Measurements from ENCODE around the gene FCHSD2.
"Not testable (repeated sequence)": the region's sequence is repeated elsewhere in the genome, so short reads cannot be mapped to it uniquely, and the experiment has no call there.

The FCHSD2 gene

DNA sequence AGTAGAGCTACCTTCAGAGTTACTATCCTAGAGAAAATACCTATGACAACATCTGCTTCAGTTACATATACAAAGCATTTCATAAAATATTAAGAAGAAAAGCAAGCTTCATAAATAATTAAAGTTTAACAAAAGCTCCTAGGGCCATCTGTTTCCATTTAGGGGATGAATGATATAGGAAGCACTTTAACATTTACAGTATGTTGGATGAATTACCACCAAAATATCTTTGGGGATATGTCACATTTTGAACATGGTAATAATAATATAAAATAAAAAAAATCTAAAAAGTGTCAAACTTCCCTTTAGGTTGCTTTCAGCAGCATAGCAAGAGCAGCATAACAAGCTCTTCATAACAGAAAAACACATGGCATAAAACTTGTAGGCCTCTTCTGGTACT is 223.3 kb downstream of the FCHSD2 start:
- no peak for DNase-seq

DNA sequence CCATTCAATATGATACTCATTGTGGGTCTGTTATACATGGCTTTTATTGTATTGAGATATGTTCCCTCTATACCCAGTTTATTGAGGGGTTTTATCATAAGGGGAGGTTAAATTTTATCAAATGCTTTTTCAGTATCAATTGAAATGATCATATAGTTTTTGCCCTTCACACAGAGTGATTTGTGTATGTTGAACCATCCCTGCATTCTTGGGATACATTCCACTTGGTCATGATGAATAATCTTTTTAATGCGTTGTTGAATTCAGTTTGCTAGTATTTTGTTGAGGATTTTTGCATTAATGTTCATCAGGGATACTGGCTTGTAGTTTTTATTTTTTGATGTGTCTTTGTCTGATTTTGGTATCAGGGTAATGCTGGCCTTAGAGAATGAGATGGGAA is 229.9 kb downstream of the FCHSD2 start:
- DNase-seq = no peak

DNA sequence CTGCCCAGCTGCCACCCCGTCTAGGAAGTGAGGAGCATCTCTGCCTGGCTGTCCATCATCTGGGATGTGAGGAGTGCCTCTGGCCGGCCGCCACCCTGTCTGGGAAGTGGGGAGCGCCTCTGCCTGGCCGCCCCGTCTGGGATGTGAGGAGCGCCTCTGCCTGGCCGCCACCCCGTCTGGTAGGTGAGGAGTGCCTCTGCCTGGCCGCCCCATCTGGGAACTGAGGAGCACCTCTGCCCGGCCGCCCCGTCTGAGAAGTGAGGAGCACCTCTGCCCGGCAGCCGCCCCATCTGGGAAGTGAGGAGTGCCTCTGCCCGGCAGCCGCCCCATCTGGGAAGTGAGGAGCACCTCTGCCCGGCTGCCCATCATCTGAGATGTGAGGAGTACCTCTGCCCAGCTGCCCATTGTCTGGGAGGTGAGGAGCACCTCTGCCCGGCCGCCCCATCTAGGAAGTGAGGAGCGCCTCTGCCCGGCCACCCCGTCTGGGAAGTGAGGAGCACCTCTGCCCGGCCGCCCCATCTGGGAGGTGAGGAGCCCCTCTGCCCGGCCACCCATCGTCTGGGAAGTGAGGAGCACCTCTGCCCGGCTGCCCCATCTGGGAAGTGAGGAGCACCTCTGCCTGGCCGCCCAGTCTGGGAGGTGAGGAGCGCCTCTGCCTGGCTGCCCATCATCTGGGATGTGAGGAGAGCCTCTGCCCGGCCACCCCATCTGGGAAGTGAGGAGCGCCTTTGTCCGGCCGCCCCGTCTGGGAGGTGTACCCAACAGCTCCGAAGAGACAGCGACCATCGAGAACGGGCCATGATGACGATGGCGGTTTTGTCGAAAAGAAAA is 232.3 kb downstream of the FCHSD2 start:
- not testable (repeated sequence) for DNase-seq

DNA sequence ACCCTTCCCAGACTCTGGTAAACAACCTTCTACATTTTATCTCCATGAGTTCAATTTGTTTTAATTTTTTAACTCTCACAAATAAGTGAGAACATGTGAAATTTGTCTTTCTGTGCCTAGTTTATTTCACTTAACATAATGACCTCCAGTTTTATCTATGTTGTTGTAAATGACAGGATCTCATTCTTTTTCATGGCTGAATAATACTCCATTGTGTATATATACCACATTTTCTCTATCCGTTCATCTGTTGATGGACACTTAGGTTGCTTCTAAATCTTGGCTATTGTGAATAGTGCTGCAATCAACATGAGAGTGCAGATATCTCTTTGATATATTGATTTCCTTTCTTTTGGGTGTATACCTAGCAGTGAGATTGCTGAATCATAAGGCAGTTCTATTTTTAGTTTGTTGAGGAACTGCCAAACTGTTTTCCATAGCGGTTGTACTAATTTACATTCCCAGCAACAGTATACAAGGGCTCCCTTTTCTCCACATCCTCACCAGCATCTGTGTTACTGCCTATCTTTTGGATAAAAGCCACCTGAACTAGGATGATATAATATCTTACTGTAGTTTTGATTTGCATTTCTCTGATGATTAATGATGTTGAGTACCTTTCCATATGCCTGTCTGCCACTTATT is 234.0 kb downstream of the FCHSD2 start:
- no peak for DNase-seq

DNA sequence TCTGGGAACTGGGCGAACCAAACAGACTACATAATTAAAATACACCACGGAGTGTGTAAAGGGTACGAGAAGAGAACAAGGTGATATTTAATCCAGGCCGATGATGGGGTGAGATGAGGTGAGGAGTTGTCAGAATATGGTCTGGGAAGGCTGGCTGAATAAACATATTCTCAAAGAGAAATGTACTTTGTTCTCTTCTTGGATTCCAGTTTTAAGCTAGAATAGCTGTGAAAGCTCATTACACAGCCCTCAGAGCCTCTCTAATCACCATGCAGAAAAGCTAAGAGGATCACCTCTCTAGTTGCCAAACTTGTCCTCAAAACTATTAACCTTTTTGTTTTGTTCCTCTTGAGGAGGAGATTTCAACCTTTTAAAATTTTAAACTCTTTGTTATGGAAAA is 238.1 kb downstream of the FCHSD2 start:
- DNase-seq = no peak

DNA sequence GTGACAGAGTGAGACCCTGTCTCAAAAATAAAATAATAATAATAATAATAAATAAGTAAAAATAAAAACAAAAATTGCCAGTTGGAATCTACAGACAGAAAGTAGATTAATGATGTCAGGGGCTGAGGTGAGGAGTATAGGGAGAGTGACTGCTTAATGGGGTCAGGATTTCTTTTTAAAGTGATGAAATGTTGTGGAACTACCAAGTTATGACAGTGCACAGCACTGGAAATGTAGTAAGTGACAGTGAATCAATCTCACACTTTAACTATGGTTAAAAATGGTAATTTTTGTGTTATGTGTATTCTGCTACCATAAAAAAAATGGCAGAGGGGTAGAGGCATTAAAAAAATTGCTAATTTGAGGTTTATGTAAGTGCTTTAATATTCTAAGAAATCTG is 240.7 kb downstream of the FCHSD2 start:
- no peak for DNase-seq

DNA sequence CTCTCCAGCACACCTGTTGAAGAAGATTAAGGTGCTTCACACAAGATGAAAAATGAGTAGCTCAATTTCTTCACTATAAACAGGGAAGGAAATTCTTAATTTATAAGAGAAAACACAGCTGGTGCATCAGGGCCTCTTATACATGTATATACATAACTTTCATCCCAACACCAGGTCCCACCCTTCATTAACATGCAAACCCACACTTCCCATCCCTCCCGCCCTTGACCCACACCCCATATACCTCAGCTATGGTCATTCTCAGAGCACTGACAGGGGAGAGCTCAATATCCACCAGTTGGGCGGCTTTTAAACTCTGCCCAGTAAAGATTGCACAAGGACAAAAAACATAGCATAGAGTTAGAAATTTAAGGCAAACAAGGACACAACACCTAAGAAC is 242.1 kb downstream of the FCHSD2 start:
- no peak for DNase-seq

DNA sequence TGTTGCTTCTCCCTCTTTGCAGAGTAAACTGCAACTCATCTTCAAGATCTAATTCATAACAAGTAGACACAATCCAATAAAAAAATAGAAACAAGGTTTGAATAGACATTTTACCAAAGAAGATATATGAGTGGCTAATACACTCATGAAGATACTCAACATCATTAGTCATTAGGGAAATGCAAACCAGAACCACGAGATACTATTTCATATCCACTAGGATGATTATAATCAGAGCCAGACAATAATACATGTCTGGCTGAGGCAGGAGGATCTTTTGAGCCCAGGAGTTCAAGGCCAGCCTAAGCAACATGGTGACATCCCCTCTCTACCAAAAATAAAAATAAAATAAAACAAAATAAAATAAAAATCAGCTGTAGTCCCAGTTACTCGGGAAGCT is 242.9 kb downstream of the FCHSD2 start:
- DNase-seq = no peak

DNA sequence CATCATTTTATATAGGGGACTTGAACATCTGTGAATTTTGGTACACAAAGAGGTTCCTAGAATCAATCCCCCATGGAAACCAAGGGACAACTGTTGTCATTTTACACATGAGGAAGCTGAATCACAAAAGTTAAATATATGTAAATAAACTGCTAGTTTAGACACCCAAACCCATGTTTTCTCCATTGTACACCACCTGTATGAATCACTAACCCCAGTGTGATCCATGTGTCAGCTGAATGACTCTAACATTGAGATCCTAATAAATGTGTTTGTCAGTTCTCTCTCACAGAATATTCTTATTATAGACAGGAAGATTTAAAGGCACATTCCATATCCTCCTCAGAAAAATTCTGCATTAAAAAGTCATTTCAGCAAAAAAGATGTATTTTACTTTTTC is 244.6 kb downstream of the FCHSD2 start:
- no peak for DNase-seq

DNA sequence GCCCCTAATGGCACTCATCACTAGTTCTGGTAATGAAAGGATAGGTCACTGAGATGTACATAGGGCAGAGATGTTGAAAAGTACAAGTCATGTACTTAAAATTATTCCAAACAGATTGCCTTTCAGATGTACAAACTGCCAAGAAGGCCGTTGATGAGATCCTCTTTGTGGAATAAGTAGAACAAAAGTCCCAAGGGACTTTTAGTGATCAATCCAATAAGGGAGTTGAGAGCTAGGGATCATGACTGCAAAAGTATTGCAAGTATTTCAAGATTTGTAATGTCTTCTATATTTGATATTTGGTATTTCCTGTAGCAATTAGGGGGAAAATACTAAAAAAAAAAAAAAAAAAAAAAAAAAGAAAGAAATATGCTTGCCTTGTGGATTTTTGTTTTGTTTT is 245.7 kb downstream of the FCHSD2 start:
- no peak for DNase-seq

DNA sequence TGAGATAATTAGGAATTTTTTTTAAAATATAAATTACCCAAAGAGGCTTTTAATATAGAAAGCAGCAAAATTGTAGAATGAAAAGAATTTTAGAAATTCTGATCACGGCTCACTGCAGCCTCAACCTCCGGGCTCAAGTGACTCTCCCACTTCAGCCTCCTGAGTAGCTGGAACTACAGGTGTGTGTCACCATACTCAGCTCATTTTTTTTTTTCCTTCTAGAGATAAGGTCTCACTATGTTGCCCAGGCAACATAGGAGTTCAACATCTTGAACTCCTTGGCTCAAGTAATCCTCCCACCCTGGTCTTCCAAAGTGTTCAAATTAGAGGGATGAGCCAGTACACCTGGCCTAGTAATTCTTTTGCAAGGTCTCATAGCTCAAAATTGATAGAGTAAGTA is 251.2 kb downstream of the FCHSD2 start:
- no peak for DNase-seq

DNA sequence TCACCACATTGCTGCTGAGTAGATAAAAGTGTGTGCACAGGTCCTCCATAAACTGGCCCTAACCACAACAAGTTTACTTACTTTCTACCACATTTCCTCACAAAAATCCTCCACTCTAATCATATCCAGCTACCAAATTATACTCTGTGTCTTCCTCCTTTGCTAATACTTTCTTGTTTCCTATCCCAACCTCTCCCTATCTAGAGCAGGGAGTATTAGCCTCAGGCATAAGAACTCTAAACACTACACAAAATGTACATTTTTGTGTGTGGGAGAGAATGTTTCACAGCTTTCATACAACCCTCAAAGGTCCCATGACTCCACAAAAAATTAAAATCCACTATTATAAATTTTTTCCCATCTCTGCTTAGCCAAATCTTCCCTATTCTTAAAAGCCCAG is 255.5 kb downstream of the FCHSD2 start:
- DNase-seq = no peak

DNA sequence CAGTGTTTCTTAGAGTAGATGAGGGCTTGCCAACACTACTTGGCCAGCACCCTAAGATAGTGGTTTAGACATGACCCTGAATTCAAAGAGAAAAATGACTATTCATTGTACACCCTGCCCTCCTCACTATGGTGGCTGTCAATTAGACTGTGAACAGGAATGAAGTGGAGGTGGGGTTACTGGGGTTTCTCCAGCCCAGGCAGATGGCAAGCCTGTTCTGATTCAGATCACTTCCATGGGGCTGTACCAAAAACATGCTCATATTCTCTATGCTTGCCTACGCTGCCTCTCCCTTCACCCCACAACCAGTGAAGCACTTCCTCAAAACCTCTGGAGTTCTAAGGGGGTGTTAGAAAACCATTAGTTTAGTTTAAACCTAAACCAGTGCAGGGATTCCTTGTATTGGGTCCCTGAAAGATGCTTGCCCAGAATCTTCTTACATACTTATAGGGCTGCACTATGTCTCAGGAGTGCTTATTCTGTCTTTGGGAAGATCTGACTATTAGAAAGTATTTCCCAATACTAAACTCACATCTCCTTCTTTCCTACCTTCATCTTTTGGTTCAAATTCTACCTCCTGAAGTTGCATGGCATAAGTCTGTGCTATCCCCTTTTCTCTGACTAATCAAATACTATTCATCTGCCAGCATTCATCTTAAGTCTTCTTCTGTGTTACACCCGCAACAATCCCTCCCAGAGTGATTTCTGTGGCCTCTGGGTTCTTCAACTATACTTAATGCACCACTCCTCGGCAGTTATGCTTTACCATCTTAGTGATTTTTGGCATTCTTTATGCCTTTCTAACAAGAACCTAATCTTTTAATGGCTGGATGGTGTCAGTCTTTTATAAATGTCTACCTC is 256.1 kb downstream of the FCHSD2 start:
- DNase-seq = no peak

DNA sequence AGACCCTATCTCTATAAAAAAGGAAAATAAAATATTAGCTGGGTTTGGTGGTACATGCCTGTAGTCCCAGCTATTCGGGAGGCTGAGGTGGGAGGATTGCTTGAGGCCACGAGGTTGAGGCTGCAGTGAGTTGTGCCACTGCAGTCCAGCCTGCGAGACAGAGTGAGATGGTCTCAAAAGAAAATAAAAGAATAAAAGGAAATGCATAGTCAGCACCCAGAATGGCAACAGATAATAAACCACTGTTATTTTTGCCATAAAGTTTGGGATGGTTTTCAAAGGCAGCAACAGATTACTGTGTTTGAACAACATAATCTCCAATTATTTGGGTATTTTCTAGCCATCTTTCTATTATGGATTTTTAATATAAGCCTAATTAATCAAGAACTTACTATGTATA is 266.0 kb downstream of the FCHSD2 start:
- DNase-seq = no peak

DNA sequence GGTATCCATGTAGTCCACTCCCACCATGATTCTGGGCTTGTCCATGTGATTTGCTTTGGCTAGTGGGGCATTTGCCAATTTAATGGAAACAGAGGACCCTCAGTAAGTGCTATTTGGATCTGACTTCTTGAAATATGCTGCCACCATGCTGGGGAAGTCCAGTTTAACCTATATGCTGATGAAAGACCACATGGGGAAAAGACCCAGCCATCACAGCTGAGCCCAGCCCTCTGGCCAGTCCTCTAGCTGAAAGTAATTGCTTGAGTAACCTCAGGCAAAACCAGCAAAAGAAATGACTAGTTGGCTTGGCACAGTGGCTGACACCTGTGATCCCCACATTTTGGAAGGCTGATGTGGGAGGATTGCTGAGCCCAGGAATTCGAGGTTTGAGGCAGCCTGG is 266.4 kb downstream of the FCHSD2 start:
- DNase-seq = no peak

DNA sequence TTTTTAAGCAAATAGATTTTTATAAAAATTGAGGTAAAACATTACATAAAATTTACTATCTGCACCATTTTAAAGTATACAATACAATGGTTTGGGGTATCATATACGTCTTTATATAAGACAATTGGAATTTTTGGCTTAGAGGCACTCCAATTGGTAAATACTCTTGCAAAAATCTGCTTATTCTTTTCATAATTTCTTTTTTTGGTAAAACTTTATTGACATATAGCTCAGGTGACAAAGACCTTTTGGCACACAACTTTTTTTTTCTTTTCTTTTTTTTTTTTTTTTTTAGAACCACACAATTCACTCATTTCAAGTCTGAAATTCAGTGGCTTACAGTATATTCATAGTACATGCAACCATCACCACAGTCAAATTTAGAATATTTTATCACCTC is 270.1 kb downstream of the FCHSD2 start:
- DNase-seq = no peak

DNA sequence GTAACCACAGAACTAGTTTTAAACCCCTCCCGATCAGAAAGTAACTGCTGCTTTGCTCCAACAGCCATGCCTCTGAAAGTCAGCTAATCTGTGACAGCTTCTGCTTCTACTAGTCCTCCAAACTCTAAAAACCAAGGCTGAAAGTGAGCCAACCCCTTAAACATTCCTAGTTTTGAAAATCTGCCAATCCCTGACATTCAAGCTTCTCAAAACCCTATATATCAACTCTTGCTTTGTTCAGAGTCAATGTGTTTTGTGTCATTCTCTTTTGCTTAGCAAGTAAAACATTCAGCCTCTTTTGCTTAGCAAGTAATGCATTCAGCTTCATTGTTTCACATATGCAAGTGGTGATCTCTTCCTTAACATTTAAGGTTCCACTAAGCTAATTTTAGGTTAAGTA is 271.0 kb downstream of the FCHSD2 start:
- DNase-seq = no peak

DNA sequence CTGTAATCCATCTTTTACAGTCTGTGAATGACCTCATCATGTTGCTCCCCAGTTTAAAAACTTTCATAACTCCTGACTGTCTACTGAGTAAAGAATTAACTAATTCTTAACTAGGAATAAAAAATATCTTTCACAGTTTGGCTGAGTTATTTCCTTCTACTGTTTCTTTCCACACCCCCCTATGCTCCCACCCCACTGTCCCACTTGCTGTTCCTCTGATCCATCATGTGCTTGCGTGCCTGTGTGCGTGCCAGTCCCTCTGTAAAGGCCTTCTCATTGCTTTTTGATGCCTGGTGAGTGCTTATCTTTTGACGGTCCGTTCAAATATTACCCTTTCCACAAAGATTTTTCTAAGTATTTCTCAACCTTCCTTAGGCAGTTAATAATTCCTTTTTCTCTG is 272.3 kb downstream of the FCHSD2 start:
- no peak for DNase-seq

DNA sequence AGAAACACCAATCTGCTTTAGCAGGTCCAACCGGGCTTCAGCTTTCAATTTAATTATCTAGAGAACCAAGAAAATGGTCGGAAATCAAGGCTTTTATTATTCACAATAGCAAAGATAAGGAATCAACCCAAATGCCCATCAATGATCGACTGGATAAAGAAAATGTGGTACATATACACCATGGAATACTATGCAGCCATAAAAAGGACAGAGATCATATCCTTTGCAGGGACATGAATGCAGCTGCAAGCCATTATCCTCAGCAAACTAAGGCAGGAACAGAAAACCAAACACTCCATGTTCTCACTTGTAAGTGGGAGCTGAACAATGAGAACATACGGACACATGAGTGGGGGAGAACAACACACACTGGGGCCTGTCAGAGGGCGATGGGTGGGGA is 274.1 kb downstream of the FCHSD2 start:
- no peak for DNase-seq

DNA sequence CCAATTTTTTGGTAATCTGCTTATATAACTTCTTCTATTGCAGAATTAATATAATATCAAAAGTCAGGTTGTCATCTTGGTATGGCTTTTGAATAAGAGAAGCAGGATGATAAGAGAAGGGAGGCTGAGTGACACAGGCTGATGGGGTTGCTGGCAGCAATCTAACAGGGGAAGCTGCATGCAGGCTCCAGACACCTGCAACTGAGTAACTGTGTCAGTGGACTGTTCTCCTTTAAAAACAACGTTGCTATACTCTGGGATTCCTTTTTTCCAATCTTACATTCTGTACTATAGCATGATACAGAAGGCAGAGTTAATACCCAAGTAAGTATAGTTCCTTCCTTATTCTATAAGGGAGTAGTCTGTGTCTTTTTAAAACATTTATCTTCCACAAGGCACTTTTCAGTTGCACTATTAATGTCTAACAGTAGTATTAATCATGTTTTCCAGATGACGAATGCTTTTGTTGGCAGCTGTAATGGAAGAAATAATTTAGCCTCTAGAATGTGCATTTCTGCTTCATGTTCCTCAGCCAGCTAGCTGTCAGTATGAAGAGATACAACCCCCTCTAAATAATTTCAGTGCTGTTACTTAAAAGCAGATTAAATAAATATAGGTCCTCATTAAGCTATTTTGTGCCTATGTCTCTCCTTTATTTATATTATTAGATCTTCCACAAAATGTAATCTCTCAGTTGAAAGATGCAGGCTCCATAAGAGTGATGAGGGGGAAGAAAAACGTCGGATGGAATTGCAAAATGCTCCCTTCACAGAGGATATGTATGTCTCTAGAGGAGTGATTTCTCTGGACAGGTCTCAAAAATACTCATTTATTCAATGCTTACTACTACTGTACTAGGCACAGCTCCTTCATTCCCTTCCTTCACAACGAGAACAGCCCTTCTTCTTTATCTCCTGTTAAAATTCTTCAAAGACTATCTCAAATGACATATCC is 277.1 kb downstream of the FCHSD2 start:
- DNase-seq = no peak

DNA sequence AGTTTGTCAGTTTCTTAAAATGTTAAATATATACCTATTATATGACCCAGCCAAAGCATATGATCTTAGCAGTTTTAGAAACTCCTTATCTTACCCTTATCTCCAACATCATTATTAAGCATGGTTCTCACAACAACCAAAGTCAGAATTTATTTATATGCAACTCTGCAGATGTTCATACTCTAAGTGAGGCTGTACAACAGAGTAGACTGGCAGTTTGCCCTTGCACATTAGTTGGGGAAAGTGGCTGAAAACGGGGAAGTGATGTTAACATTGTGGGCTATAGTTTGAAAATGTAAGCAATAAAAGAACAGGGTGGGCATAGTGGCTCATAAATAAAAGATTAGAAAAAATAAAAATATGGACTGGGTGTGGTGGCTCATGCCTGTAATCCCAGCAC is 278.2 kb downstream of the FCHSD2 start:
- DNase-seq = no peak

DNA sequence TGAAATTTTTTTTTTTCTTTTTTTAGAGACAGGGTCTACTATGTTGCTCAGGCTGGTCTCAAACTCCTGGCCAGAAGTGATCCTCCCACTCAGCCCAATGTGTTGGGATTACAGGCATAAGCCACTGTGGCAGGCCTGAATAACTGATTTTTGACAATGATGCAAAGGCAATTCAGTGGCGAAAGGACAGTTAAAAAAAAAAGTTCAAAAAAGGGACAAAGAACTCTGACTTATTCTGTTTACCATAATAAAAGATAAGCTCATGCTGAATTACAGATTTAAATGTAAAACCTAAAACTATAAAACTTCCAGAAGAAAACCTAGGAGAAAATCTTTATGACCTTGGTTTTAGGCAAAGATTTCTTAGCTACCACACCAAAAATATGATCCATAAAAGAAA is 279.0 kb downstream of the FCHSD2 start:
- DNase-seq = no peak

DNA sequence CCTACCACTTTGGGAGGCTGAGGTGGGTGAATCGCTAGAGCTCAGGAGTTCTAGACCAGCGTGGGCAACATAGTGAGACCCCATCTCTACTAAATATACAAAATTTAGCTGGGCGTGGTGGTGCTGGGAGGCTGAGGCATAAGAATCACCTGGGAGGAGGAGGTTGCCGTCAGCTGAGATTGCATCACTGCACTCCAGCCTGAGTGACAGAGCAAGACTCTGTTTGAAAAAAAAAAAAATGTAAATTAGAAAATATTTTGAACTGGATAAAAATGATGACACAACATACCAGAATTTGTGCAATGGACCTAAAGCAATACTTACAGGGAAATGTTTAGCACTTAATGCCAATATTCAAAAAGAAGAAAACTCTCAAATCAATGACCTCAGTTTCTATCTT is 281.5 kb downstream of the FCHSD2 start:
- DNase-seq = no peak
